ENCODE data around the gene CYREN. TPM values are rescaled to one million over a fixed set of nuclear protein-coding genes. Genes with fewer than 3 reads are reported as not detected.

CYREN gene
- total RNA-seq, 1 experiment from 2014 or later: 62.2 TPM

Other genes with a start within 250 kb of the CYREN start
- gene AGBL3, start 184.2 kb downstream of the CYREN start, total RNA-seq (2014; rRNA removed; shearing (Covaris generic)): 0.84 and 1.8 TPM in 2 replicates
- 11.2 and 21.2 TPM in 2 replicates for gene TMEM140, start 22.6 kb downstream of the CYREN start, total RNA-seq (2014; rRNA removed; shearing (Covaris generic))
- gene WDR91, start 40.8 kb upstream of the CYREN start, total RNA-seq (2014; rRNA removed; shearing (Covaris generic)): 3.0 and 4.8 TPM in 2 replicates
- not detected in 2 replicates for gene STRA8, start 63.1 kb upstream of the CYREN start, total RNA-seq (2014; rRNA removed; shearing (Covaris generic))

Data from M059J (cell line).